ENCODE results near the gene USP36.
"Not testable (repeated sequence)": the region's sequence is repeated elsewhere in the genome, so short reads cannot be mapped to it uniquely, and the experiment has no call there.

The USP36 gene

GRCh38 chr17:78840780-78841611 is at the start of gene USP36:
Gene USP36 (minus strand): TSS chr17:78840814. CDS start chr17:78836363, 4,451 bp downstream.
- peak; percentile 97 for DNase-seq (ENCODE audit: low read depth)
- TF ChIP-seq CTCF (IDR thresholded peaks at IDR 0.05; ENCODE audit: low read depth, low read length, missing control alignments): no peak
- peak within 1 kb of the TSS; percentile 94 for H3K4me3 ChIP-seq (ENCODE audit: low read depth, low read length)

- not testable (repeated sequence) for DNase-seq (ENCODE audit: low read depth); H3K4me3 ChIP-seq (ENCODE audit: low read depth, low read length)
These were observed 49.5 kb upstream of the USP36 start for GRCh38 chr17:78890096-78890495.

GRCh38 chr17:78889531-78889930 is 48.9 kb upstream of the USP36 start:
- DNase-seq (ENCODE audit: low read depth): peak; percentile 57

GRCh38 chr17:78888941-78889518 is 48.4 kb upstream of the USP36 start:
- no peak for DNase-seq (ENCODE audit: low read depth)
- TF ChIP-seq CTCF (IDR thresholded peaks at IDR 0.05; ENCODE audit: low read depth, low read length, missing control alignments): no peak
- H3K4me3 ChIP-seq (ENCODE audit: low read depth, low read length): peak overlapping the region; percentile 6; the same call in 1 of the 2 replicates

More at GRCh38 chr17:78889531-78889930, 48.9 kb upstream of the USP36 start:
- no peak for TF ChIP-seq CTCF (IDR thresholded peaks at IDR 0.05; ENCODE audit: low read depth, low read length, missing control alignments)
- H3K4me3 ChIP-seq (ENCODE audit: low read depth, low read length): 0 out of 2 replicates have a peak overlapping the region, but pooled peaks have one; percentile 6

GRCh38 chr17:78886954-78887353 is 46.3 kb upstream of the USP36 start:
- no peak for DNase-seq (ENCODE audit: low read depth)
- TF ChIP-seq CTCF (IDR thresholded peaks at IDR 0.05; ENCODE audit: low read depth, low read length, missing control alignments): no peak

GRCh38 chr17:78885956-78886355 is 45.3 kb upstream of the USP36 start:
- DNase-seq (ENCODE audit: low read depth): no peak
- TF ChIP-seq CTCF (IDR thresholded peaks at IDR 0.05; ENCODE audit: low read depth, low read length, missing control alignments): no peak
- H3K4me3 ChIP-seq (ENCODE audit: low read depth, low read length): no peak overlapping the region

More at GRCh38 chr17:78886954-78887353, 46.3 kb upstream of the USP36 start:
- no peak overlapping the region for H3K4me3 ChIP-seq (ENCODE audit: low read depth, low read length)

GRCh38 chr17:78884876-78885667 is 44.5 kb upstream of the USP36 start:
- DNase-seq (ENCODE audit: low read depth): no peak
- no peak for TF ChIP-seq CTCF (IDR thresholded peaks at IDR 0.05; ENCODE audit: low read depth, low read length, missing control alignments)
- H3K4me3 ChIP-seq (ENCODE audit: low read depth, low read length): no peak overlapping the region
